HG03025 (cell line): ENCODE measurements around the gene TM6SF1.
"Not testable (repeated sequence)": the region's sequence is repeated elsewhere in the genome, so short reads cannot be mapped to it uniquely, and the experiment has no call there.

Experiments used
- ATAC-seq: cut with Tn5 transposase; IDR thresholded peaks from one replicate; pipeline ENCODE4 v1.9.1; 2021; ENCODE audit warnings: mild to moderate bottlenecking, moderate library complexity; ENCODE audit not compliant: unreplicated experiment, low FRiP score

Gene TM6SF1

DNA sequence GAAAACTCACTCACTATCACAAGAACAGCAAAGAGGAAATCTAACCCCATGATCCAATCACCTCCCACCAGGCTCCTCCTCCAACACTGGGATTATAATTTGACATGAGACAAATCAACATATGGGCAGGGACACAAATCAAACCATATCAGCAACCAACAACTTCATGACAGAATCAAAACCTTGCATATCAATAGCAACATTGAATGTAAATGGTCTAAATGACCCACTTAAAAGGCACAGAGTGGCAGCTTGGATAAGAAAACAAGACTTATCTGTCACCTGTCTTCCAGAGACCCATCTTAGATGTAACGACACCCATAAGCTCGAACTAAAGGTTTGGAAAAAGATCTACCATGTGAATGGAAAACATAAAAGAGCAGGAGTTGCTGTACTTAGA is 59.4 kb downstream of the TM6SF1 start:
- ATAC-seq, result no peak

DNA sequence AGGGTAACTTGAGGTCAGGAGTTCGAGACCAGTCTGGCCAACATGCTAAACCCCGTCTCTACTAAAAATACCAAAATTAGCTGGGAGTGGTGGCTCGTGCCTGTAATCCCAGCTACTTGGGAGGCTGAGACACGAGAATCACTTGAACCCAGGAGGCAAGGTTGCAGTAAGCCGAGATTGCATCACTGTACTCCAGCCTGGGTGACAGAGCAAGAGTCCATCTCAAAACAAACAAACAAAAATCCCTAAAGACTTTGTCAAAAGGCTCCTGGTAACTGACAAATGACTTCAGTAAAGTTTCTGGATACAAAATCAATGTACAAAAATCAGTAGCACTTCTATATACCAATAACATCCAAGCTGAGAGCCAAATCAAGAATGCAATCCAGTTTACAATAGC is 62.1 kb downstream of the TM6SF1 start:
- ATAC-seq, result not testable (repeated sequence)

DNA sequence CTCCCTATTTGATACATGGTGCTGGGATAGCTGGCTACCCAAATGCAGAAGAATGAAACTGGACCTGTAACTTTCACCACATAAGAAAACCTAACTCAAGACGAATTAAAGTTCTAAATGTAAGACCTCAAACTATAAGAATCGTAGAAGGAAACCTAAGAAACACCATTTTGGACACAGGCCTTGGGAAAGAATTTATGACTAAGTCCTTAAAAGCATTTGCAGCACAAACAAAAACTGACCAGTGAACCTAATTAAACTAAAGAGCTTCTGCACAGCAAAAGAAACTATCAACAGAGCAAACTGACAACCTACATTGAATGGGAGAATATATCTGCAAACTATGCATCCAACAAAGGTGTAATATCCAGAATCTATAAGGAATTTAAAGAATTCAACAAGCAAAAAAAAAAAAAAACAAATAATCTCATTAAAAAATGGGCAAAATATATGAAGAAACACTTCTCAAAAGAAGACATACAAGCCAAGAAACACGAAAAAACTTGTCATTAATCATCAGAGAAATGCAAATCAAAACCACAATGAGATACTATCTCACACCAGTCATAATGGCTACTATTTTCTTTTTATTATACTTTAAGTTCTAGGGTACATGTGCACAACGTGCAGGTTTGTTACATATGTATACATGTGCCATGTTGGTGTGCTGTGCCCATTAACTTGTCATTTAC is 63.2 kb downstream of the TM6SF1 start:
- ATAC-seq, result no peak

DNA sequence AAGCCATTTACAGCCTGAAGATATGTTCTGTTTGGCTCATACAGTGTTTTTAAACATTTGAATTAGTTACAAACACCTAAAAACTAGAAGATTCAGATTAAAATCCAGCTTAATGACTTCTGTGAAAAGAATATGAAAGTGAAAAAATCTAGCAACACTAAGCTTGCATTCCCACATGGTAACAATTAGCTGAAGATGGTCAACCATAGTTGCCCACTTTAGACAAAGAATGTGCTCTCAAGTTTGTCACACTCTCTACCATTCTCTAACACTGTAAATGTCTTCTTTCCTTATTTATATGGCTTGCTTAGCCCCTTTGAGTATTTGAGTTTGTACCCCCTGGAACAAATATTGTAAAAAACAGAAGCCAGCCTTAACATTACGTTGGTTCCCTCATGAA is 67.4 kb downstream of the TM6SF1 start:
- no peak for ATAC-seq

DNA sequence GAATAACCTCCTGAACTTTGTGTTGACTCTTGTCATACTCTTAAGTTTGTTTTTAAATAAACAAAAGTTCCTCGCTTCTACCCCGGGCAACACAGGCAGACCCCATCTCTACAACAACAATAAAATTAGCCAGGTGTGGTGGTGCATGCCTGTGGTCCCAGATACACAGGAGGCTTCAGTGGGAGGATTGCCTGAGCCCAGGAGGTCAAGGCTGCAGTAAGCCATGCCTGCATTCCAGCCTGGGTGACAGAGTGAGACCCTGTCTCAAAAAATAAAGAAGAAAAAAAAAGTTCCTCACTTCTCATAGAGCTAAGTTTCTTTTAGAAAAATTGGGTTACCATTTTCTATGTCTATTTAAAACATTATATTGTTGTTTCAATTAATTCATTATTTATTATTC is 70.9 kb downstream of the TM6SF1 start:
- ATAC-seq, result no peak

DNA sequence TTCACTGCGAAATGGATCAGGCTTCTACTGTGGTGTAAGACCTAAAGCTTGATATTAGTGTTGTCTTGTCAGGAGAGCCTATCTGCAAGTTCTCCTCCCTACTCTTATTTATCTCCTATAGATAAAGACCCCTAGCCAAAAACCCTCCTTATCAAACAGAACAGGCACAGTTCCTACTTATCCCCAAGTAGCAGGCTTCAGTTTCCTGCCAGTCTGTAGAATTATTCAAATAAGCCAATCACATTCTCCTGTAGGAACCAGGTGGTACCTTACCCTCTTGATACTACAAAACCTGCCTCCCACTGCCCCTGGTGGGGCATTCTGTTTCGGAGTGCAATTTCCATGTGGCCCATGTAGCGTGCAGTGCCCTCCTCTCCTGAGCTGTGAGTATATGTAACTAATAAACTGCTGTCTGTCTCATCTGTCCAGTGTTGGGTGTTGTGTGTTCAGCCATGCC is 71.5 kb downstream of the TM6SF1 start:
- ATAC-seq, result no peak

DNA sequence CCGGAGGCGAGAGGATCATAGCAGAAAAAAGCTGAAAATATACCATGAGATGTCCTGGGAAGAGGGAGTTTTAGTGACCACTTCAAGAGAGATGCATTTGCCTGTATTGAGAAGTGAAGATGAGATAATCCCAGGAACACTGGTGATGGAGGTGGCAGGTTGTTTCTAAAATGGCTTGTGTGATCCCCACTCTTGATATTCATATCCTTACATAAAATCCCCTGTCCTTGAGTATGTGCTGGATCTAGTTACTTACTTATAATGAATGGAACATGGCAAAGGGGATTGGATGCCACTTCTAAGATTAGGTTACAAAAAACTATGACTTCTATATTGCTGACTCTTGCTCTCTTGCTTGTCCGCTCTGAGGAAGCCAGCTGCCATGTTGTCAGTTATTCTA is 78.1 kb downstream of the TM6SF1 start:
- no peak for ATAC-seq
